HG02870 (cell line): ENCODE data around the gene KCNJ9.
A peak's percentile ranks its signal among the peaks of the same experiment; 100 is the strongest.

Experiments
- ATAC-seq: cut with Tn5 transposase; IDR thresholded peaks from one replicate; pipeline ENCODE4 v1.9.1; 2021; ENCODE audit warnings: mild to moderate bottlenecking, moderate library complexity; ENCODE audit not compliant: unreplicated experiment

The KCNJ9 gene

DNA sequence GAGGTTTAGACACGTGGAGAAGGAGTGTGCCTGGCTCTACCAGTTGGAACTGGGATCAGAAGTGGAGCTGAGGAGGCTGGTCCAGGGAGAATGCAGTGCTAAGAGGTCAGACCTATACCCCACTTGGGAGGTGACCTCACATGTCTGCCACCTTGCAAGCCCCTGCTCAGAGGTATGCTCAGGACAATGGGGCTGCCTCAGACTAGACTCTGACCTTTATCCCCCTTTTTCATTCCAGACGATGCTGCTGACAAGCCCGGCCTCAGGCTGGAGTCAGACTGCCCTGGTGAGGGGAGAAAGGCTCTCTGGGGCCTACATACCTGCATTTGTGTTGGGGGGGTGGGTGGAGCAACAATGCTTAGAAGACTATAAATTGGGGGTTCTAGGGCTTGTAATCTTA lies 16.6 kb upstream of the KCNJ9 start:
- no peak for ATAC-seq

DNA sequence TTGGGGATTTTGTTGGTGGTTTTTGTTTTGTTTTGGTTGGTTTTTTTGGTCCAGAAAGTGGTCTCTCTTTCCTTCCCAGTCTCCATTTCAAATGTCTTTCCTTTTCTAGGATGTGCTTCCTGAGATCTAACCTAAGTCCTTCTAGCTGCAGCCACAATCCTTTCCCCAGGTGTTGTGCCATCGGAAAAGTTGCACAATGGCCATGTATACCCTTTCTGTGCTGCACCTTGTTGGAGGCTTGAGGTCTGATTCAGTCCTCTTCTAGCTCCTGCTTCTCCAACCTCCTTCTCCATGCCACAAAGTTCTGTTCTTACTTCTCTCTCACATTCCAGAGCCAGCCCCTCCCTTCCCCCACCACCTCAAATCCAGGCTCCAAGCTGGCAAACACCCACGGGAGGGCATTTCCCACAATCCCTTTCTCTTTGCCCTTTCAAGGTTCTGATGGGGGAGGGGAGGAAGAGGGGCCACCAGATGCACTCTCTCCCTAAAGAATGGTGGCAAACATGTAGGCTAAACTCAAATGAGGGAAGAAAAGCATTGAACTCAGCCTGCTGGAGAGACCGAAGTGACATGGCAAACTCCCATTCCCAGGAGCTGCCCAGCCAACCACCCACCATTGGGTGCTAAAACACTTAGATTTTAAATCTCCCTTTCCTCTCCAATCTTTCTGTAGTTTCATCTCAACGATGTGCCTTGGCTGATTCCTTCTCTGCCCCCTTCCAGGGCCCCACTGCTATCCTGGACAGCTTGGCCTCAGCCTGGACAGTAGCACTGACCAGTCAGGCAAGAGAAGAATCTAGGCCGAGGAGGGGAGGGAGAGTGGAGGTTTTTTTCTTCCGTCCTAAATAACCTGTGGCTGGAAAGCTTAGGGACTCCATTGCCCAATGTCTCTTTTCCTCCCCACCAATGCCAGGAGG lies 14.3 kb upstream of the KCNJ9 start:
- ATAC-seq = no peak

DNA sequence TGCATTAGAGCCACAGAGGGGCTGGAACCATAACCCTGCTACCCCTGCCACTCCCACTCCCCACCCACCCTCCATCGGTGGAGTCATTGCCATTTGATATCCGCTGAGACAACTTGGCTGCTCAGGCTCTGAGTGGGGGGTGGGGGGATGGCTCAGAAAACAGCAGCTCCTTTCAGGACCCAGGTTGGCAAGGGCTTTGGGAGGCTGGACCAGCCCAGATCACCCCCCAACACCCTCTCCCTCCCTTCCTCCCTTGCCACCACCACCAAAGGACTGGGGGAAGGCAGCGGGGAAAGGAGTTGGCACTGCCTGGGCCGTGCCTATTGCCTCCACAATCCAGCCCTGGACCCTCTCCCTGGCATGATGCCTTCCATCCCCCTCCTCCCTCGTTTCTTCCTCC lies 13.1 kb upstream of the KCNJ9 start:
- ATAC-seq = no peak

DNA sequence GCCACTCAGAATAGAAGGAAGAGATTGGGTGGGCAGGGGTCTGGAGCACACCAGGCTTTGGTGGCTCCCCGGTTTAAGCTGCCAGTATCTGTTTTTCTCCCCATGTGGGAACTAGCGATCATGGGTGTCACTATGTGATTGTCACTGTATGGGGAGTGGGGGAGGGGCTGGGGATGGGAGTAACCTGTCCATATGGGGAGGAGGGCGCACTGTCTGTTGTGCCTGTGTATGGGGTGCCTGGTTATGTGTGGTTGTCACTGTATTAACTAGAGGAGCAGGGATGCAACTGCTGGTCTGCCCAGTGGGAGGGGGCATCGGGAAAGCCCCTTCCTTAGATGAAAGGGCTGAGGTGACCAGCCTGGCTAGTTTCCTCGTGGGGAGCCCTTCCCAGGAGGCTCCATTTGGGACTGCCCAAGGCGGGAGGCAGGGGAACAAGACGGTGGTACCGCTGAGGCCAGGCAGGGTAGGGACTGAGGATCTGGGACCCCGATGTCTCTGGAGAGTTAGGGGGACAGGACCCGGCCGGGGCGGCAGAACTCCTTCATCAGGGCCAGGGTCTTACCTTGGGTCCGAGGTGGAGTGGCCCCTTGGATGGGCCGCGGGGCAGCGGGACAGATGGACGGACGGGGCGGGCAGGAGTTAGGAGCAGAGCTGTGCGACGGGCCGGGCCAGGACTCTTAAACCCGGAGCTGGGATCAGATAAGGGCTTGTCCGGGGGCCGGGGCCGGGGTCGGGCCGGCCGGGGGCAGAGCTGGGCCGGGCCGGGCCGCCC lies 11.7 kb upstream of the KCNJ9 start, which contains the start of gene KCNJ10:
KCNJ10 (minus strand) TSS at position 701 of the 772 bp plus-strand sequence. CDS start 27,628 bp downstream, outside the sequence.
- ATAC-seq = no peak

DNA sequence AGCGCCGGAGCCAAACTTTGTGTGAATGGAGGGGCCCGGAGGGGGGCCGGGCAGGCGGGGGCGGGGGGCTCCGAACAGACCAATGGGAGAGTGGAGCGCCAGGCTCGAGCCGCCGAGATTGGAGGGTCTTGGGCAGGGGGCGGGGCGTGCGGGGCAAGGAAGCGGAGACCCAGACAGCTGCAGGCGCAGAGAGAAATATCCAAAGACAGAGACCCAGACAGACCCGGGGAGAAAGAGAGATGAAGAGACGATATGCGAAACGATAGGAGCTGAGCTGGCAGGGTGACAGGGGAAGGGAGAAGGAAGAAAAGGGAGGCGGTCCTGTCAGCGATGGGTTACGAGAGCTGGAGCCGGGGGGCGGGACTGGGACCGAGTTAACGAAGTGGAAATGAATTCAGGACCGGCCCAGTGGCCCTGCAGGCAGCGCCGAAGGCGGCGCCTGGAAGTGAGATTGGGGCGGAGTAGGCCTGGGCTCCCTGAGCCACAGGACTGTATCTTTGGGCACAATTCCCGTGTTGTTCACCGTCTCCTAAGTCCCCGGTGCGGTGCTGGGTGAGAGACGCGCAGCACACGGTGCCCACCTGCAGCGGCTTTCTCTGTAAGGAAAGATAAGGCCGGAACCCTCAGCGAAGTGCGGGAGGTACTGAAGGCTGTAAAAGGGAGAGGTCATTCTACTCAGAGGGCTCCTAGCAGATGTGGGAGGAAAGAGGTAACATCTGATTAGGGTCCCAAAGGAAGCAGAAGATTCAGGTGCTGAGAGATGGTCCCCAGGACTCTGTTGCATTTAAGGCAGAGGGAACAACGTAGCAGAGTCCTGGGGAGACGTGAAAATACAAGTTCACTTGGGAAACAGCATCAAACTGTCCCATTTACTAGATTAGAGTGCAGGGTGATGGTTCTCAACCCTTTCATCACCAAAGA lies 10.8 kb upstream of the KCNJ9 start:
- peak; percentile 47 for ATAC-seq

DNA sequence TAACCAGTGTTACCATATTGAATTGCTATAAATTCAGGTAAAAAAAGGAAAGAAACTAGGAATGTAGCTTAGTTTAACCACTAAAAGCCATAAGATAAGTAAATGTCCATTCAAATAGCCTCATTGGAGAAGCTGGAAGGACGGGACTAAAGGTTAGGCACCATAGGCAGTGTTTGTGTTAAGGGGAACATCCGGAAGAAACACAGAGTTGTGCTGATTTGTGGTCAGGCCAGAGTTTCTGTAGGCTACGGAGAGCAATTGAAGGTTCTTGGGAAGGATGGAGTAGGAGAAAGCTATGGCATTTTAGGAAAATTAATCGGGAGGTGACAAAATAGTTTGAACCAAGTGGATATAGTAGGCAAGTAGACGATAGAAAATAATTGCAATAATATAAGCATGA lies 10.0 kb upstream of the KCNJ9 start:
- ATAC-seq = no peak

DNA sequence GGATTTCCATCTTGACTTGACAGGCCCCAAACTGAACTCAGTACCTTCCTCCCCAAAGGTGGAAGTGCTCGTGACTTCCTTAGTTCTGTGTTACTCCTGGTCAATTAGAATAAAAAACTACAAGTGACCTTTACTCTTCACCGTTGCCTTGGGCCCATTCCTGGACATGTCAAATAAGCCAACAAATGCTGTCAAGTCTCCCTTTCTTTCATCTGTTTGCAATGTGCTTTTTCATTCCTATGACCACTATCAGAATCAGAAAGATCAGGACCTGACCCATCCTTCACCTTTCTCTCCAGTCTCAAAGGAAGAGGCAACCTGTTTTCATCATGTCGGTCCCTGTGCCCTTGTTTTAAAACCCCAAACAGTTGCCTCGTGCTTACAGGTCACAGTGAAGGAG lies 6.5 kb upstream of the KCNJ9 start:
- ATAC-seq = no peak

DNA sequence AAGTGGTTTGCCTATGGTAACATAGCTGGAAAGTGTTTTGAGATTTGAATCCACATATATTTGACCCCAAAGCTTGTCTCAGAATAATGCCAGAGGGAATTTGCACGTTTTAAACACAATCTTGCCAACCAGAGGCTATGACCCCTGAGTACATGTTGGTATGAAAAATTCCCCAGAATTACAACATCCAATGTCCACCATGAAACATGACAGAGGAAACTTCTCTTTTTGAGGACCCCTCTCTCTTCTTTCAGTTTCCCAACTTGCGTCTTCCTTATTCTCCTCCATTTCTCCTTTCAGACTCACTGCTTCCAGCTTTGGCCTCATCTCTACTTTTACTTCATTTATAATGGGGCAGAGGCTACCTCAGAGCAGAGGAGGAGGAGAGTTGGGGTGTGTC lies 5.5 kb upstream of the KCNJ9 start:
- ATAC-seq = no peak

DNA sequence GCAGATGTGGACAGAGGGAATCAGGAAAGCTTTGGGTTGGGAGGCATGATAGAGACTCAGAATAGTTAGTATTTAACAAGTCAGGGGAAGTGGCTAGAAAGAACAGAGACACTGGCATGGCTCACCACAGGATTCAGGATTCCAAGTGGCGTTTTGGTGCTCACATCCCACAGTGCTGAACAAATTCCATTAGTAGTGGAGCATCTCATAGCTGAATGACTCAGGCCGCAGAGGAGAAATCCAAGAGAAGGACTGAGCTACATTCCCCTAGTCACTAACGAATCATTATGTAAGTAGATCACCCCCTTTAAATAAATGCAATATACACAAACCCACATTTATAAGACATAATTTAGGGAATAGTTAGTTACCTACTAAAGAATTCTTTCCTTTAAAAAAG lies 5.0 kb upstream of the KCNJ9 start:
- ATAC-seq = no peak

DNA sequence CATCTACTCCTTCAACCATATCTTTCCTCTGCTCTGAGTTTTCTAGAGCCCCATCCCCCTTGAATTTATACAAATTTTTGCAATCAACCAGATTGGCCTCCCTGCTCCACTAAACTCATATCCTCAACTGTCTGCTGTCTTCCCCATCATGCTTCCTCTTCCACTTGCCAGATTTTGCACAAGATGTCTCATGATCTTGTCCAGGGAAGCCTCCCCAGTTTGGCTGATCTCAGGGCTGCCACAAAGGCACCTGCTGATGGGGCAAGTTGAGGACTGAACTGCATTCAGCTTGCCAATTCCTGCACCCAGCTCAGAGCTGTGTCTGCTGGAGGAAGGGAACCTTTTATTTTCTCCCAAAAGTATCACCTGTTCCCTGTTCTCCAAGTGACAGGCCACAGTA lies 3.9 kb upstream of the KCNJ9 start:
- ATAC-seq = no peak

DNA sequence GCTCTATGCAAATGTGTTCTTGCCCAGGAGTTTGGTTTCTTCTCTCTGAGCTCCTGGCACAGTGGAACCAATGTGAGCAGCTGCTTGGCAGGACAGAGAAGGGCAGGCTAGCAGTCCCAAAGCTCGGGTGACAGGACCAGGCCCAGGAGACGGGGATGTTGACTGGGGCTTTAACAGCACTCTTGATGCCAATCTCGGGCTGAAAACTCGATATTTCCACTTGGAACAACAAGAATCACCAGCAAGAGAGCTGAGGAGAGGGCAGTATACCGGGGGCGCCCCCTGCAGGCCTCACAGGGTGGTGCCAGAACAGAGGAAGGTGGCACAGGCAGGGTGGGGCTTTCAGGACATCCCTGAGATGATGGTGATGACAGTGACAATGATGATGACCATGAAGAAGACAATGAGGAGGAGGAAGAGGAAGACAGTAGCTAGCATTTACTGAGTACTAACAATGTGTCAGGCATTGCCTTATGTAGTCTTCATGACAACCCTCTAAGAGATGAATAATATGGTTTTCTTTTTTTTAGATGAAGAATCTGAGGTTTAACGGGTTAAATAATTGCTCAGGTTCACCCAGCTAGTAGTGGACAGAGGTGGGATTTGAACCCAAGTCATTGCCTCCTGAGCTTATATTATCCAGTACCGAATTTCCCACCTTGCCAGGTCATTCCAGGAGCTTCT lies 2.7 kb upstream of the KCNJ9 start:
- ATAC-seq = no peak

DNA sequence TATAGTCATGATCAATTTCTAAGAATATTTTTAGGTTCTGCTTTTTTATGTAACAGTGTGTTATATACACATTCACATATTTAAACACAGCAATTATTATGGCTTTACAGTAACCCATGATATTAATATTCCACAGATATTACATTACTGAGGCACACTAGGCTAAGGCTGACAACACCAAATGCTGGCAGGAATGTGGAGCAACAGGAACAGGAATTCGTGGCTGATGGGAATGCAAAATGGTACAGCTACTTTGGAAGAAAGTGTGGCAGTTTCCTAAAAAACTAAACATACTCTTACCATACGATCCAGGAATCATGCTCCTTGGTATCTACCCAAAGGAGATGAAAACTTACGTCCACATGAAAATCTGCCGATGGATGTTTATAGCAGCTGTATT lies 1.9 kb upstream of the KCNJ9 start:
- ATAC-seq = no peak

DNA sequence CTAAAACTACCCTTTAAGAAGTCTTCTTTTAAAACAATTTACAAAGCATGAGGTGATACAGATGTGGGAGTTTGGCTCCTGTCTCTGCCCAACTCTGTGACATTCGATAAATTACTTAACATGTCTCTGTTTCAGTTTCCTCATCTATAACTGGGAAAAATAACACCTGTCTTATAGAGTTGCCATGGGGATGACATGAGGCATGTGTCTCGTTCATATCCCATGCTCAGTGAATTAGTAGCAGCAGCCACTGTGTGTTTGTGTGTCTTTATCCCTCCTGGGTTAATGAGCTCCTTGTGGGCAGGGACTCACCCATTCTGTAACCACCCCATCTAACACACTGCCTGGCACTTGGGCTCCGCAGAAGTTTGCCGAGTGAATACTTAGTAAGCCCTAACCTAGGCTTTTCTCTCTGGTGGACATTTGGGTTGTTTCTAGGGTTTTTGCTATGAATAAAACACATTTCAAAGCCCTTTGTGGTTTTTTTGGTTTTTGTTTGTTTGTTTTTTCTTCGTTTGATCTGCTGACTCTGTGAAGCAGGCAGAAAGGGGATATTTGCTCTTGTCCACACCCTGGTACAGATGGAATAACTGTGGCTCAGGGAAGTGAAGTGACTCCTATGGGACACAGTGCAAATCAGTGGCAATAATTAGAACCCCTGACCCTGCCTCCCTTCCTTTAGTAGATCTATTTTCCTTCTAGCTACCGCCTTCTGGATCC lies 797 bp upstream of the KCNJ9 start:
- ATAC-seq = no peak

DNA sequence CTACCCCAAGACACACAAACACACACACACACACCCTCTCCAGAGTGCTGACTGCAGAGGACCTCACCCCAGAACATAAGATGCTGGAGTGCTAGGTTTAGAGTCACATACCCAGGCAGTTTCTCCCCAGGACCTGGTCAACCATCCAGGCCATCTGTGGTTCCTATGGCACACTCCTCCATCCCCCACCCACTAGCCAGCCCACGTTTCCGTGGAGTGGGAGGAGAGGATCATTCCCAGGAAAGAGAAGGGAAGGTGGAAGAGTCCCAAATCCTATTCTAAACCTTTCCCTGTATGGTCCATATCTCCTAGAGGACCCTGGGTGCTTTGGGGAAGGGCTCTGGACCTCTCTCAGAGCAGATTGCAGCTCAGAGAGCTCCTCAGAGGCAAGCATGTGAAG lies 1.1 kb downstream of the KCNJ9 start:
- ATAC-seq = no peak

DNA sequence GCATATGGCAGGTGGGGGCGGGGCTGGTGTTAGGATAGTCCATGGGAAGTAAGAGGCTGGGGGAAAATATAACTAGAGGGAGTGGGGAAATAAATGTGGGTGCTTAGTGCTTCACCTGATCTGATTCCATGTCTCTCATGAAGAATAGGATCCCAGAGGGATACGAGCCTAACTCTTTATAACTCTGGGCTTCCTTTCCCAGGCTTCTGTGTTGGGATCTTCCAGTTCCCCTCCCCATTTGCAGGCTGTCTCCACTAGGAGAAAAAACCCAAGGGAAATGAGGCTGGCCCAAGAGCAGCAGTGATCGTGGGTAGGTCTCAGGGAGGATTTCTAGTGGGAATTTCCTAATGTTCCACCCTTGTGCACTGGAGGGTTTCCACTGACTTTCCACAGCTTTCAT lies 1.6 kb downstream of the KCNJ9 start:
- ATAC-seq = no peak

DNA sequence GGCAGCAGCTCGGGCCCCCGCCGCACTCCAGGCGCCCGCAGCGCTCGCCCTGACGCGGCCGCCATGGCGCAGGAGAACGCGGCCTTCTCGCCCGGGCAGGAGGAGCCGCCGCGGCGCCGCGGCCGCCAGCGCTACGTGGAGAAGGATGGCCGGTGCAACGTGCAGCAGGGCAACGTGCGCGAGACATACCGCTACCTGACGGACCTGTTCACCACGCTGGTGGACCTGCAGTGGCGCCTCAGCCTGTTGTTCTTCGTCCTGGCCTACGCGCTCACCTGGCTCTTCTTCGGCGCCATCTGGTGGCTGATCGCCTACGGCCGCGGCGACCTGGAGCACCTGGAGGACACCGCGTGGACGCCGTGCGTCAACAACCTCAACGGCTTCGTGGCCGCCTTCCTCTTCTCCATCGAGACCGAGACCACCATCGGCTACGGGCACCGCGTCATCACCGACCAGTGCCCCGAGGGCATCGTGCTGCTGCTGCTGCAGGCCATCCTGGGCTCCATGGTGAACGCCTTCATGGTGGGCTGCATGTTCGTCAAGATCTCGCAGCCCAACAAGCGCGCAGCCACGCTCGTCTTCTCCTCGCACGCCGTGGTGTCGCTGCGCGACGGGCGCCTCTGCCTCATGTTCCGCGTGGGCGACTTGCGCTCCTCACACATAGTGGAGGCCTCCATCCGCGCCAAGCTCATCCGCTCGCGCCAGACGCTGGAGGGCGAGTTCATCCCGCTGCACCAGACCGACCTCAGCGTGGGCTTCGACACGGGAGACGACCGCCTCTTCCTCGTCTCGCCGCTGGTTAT lies 2.8 kb downstream of the KCNJ9 start:
- peak; percentile 65 for ATAC-seq

DNA sequence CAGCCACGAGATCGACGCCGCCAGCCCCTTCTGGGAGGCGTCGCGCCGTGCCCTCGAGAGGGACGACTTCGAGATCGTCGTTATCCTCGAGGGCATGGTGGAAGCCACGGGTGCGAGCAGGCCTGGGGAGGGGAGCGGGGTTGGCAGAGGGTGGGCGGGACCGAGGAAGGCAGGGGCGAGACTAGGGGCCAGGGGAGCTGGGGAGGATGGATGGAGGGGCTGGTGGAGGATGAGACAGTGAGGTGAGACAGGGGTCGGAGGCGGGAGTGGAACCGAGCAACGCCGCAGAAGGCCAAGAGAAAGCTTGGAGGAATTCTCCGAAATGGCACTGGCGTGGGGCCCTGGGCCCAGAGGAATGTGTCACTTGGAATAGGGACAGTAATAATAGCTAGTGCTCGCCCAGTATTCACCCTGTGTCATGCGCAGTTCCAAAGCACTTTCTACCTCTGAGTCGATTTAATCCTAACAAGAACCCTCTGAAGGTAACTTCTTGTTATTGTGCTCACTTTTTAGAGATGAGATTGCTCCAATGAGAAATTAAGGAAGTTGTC lies 3.5 kb downstream of the KCNJ9 start:
- ATAC-seq = no peak

DNA sequence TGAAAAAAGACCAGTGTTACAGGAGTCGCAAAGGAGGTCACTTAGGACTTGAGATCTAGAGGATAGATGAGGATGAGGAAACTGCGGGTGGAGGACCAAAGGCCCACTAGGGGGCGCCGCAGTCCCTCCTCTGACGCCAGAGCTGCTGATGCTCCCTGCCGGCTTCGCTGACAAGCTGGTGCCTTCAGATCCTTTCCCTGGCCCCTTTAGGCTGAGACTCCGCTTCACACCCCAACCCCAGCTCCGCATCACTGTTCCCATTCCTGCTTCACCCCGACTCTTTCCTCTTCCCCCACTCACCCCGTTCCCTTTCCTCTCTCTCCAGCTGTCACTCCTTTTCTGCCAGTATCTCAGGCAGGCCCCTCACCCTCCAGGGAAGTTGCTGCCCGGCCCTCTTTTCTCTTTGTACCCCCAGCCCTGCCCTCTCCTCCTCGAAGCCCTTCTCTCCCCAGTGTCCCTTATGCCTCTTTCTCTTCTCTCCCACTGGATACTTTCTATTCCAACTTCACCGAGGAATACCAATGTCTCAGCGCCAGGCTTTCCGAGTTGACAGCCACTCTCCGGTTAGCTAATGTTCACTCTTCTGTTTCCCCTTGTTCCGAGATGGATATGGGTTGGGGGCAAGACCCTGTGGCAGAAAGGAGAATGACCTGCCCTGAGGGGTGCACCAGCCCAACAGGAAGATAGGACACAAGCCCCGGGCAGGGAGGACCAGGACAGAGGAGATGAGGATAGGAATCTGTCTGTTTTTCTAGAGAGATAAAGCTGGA lies 4.5 kb downstream of the KCNJ9 start:
- ATAC-seq = no peak
